Measurements from ENCODE around the gene VSTM4.

VSTM4 gene

GRCh38 chr10:49068209-49068608, 47.1 kb downstream of the VSTM4 start:
- no peak for DNase-seq

GRCh38 chr10:49066944-49067730, 48.2 kb downstream of the VSTM4 start:
- no peak for DNase-seq

GRCh38 chr10:49062229-49062628, 53.1 kb downstream of the VSTM4 start:
- no peak for DNase-seq

- DNase-seq = no peak
These were observed 53.7 kb downstream of the VSTM4 start for GRCh38 chr10:49061667-49062066.

GRCh38 chr10:49058463-49059255, 56.7 kb downstream of the VSTM4 start:
- DNase-seq = no peak

- no peak for DNase-seq
These were observed 58.0 kb downstream of the VSTM4 start for GRCh38 chr10:49057231-49057880.

- DNase-seq = no peak
These were observed 59.0 kb downstream of the VSTM4 start for GRCh38 chr10:49056356-49056755.

- no peak for DNase-seq
These were observed 60.0 kb downstream of the VSTM4 start for GRCh38 chr10:49055221-49055849.

- no peak for DNase-seq
These were observed 60.6 kb downstream of the VSTM4 start for GRCh38 chr10:49054753-49055152.

GRCh38 chr10:49053998-49054692, 61.2 kb downstream of the VSTM4 start:
- DNase-seq = no peak

GRCh38 chr10:49053053-49053997, 62.0 kb downstream of the VSTM4 start:
- DNase-seq = no peak

GRCh38 chr10:49052069-49052468, 63.3 kb downstream of the VSTM4 start:
- DNase-seq = no peak

GRCh38 chr10:49050906-49051305, 64.4 kb downstream of the VSTM4 start:
- DNase-seq = no peak

GRCh38 chr10:49050366-49050765, 65.0 kb downstream of the VSTM4 start:
- DNase-seq = no peak

GRCh38 chr10:49049660-49050059, 65.7 kb downstream of the VSTM4 start:
- no peak for DNase-seq

GRCh38 chr10:49047128-49047639, 68.1 kb downstream of the VSTM4 start:
- no peak for DNase-seq

GRCh38 chr10:49044293-49045193, 70.8 kb downstream of the VSTM4 start:
- DNase-seq = no peak

- no peak for DNase-seq
These were observed 74.7 kb downstream of the VSTM4 start for GRCh38 chr10:49040601-49041000.

- no peak for DNase-seq
These were observed 75.9 kb downstream of the VSTM4 start for GRCh38 chr10:49039409-49039808.

- no peak for DNase-seq
These were observed 76.6 kb downstream of the VSTM4 start for GRCh38 chr10:49038711-49039110.

All from CD4-positive, alpha-beta T cell treated with Interleukin-1 beta for 1 hour (primary cell).